Ovary (tissue), 3 donors: ENCODE data around the gene ATAD3C.
"Not testable (repeated sequence)": the region's sequence is repeated elsewhere in the genome, so short reads cannot be mapped to it uniquely, and the experiment has no call there.

Source experiments
- EP300 ChIP-seq: sonication (generic); formaldehyde crosslinking; IDR thresholded peaks from one replicate; pipeline ENCODE4 v1.6.1; 2017; ENCODE audit warnings: antibody characterized with exemption
- POLR2A ChIP-seq: fragments of 450-650 bp; IDR thresholded peaks from one replicate; pipeline ENCODE4 v1.6.1; 2017; ENCODE audit warnings: antibody characterized with exemption, mild to moderate bottlenecking, moderate library complexity
- TF ChIP-seq, protein P1 (sequence below), 3 donors: fragments of 450-650 bp in 2 of 3; fragments of 200-600 bp in 1 of 3; IDR thresholded peaks; one replicate each; pipeline versions ENCODE4 v1.5.1 to v1.8.0; 2016 to 2022; ENCODE audit warnings: antibody characterized with exemption in 3 of 3, mild to moderate bottlenecking in 1 of 3
- donor health status: DM: no; HTN: no; CAD: no.

- TF ChIP-seq, protein P1, sequence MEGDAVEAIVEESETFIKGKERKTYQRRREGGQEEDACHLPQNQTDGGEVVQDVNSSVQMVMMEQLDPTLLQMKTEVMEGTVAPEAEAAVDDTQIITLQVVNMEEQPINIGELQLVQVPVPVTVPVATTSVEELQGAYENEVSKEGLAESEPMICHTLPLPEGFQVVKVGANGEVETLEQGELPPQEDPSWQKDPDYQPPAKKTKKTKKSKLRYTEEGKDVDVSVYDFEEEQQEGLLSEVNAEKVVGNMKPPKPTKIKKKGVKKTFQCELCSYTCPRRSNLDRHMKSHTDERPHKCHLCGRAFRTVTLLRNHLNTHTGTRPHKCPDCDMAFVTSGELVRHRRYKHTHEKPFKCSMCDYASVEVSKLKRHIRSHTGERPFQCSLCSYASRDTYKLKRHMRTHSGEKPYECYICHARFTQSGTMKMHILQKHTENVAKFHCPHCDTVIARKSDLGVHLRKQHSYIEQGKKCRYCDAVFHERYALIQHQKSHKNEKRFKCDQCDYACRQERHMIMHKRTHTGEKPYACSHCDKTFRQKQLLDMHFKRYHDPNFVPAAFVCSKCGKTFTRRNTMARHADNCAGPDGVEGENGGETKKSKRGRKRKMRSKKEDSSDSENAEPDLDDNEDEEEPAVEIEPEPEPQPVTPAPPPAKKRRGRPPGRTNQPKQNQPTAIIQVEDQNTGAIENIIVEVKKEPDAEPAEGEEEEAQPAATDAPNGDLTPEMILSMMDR (IDR thresholded peaks at IDR 0.05) = not testable (repeated sequence)
- TF ChIP-seq POLR2A, EP300: not testable (repeated sequence)
These were observed 9.7 kb downstream of the ATAD3C start for GRCh38 chr1:1459156-1459555.
